Measurements from ENCODE around the gene PPP1R27.

PPP1R27 gene
- 0 reads per million in 2 donors for total RNA-seq

- no peak for DNase-seq
These were observed at the start of gene PPP1R27 for GRCh38 chr17:81834831-81835267. Gene PPP1R27, minus strand, starts transcription at chr17:81835050. Its CDS starts 97 bp downstream, at chr17:81834953.

GRCh38 chr17:81884520-81884919 lies 49.7 kb upstream of the PPP1R27 start:
- DNase-seq, result no peak

- DNase-seq, result no peak
These were observed 44.3 kb upstream of the PPP1R27 start for GRCh38 chr17:81879121-81879520.

GRCh38 chr17:81878294-81878693 lies 43.4 kb upstream of the PPP1R27 start:
- no peak for DNase-seq

- no peak for DNase-seq
These were observed 42.7 kb upstream of the PPP1R27 start for GRCh38 chr17:81877569-81877968.

- DNase-seq, result peak; percentile 95
These were observed 36.8 kb upstream of the PPP1R27 start for GRCh38 chr17:81871387-81872230.

GRCh38 chr17:81870981-81871386 lies 36.1 kb upstream of the PPP1R27 start, which contains the start of gene ARHGDIA:
Gene ARHGDIA, minus strand, starts transcription at chr17:81871337. Its CDS starts 1,407 bp downstream, at chr17:81869930.
- DNase-seq, result no peak

- DNase-seq, result no peak
These were observed 35.5 kb upstream of the PPP1R27 start for GRCh38 chr17:81870131-81870980.

- DNase-seq, result no peak
These were observed 34.6 kb upstream of the PPP1R27 start for GRCh38 chr17:81869221-81870130.

- DNase-seq, result no peak
These were observed 33.9 kb upstream of the PPP1R27 start for GRCh38 chr17:81868674-81869220.

GRCh38 chr17:81867991-81868673 lies 33.3 kb upstream of the PPP1R27 start:
- no peak for DNase-seq

- no peak for DNase-seq
These were observed 32.5 kb upstream of the PPP1R27 start for GRCh38 chr17:81867170-81867990.

GRCh38 chr17:81866440-81867169 lies 31.8 kb upstream of the PPP1R27 start:
- no peak for DNase-seq

GRCh38 chr17:81865733-81866439 lies 31.0 kb upstream of the PPP1R27 start:
- DNase-seq, result no peak

GRCh38 chr17:81865358-81865732 lies 30.5 kb upstream of the PPP1R27 start:
- no peak for DNase-seq

- DNase-seq, result no peak
These were observed 29.3 kb upstream of the PPP1R27 start for GRCh38 chr17:81863833-81864768.

GRCh38 chr17:81863123-81863675 lies 28.3 kb upstream of the PPP1R27 start:
- DNase-seq, result no peak
